ENCODE measurements around the gene FASTKD2. TPM values are rescaled to one million over a fixed set of nuclear protein-coding genes. Genes with fewer than 3 reads are reported as not detected.

Gene FASTKD2
- total and polyA plus RNA-seq, 2 of the 8 experiments (the other 6 are each of a cell fraction or from before 2014, with no cell fraction given): 35.7 to 38.5 TPM

DNA sequence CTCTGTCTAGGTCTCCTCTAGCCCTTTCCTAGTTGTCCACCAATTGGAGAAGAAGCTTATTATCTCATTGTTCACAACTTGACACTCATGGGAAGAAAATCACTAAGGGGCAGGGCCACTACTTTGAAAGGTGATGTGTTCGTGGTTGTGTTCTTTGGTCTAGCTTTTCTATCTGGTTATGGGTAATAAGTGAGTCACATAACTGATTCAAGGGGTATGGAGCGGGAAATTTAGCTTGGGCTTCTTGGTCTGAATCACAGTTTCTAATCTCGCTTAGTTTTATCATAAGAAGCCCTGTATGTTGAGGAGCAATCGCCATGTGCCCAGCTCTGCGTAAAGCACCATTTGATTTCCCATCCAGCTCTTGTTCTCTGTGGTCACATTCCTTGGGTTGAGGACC, 28.5 kb upstream of the FASTKD2 start:
- Histone ChIP-seq H3K56ac (replicated peaks; ENCODE audit: insufficient read length, low read depth, low read length) (no peak overlapping the region), H3K4me3 (ENCODE audit: extremely low read depth in 1 of 4, insufficient read depth in 2 of 4, low read depth in 3 of 4, low read length in 4 of 4) (no peak overlapping the region), H3K79me2 (ENCODE audit: control insufficient read depth in 1 of 2, insufficient read depth in 2 of 2, low read length in 2 of 2) (no peaks in the 10 kb centered on the region), H3K18ac (ENCODE audit: extremely low read depth, low read length) (no peak overlapping the region), H3K23ac (ENCODE audit: insufficient read length) (no peak overlapping the region), H3K14ac (ENCODE audit: insufficient read length) (no peak overlapping the region), H2BK15ac (ENCODE audit: low read length) (no peak overlapping the region), H3K4me1 (replicated peaks in 1 of 4; ENCODE audit: control insufficient read depth in 3 of 4, insufficient read depth in 4 of 4, low read length in 3 of 4) (no peaks in the 10 kb centered on the region), H3K4ac (replicated peaks; ENCODE audit: insufficient read length, low read depth, low read length) (no peak overlapping the region), H2BK12ac (ENCODE audit: low read depth, low read length) (no peak overlapping the region), H3K9me3 (ENCODE audit: insufficient read depth in 2 of 2, low read depth in 1 of 2, low read length in 1 of 2) (no peaks in the 10 kb centered on the region), H2BK120ac (replicated peaks; ENCODE audit: low read depth, low read length) (no peak overlapping the region), H4K91ac (replicated peaks; ENCODE audit: insufficient read length, low read length) (no peak overlapping the region), H3K27me3 (replicated peaks in 1 of 4; ENCODE audit: control insufficient read depth in 3 of 4, extremely low read depth in 1 of 4, insufficient read depth in 3 of 4, low read length in 3 of 4) (no peaks in the 10 kb centered on the region), H4K20me1 (replicated peaks in 1 of 2; ENCODE audit: control insufficient read depth in 1 of 2, insufficient read depth in 2 of 2, low read length in 2 of 2) (no peaks in the 10 kb centered on the region), H3K4me2 (ENCODE audit: insufficient read depth in 1 of 2, low read depth in 2 of 2, low read length in 2 of 2) (no peak overlapping the region), H3K36me3 (ENCODE audit: control insufficient read depth in 2 of 4, insufficient read depth in 4 of 4, low read length in 3 of 4) (no peaks in the 10 kb centered on the region), H4K8ac (ENCODE audit: extremely low read depth, insufficient read depth, low read length) (no peak overlapping the region), H2AK5ac (ENCODE audit: low read depth, low read length) (no peak overlapping the region), H2BK20ac (ENCODE audit: low read length) (no peak overlapping the region), H3K23me2 (ENCODE audit: low read depth, low read length) (no peaks in the 10 kb centered on the region), H2AFZ (ENCODE audit: low read length) (no peak overlapping the region), H3K27ac (ENCODE audit: low read depth, low read length) (no peak overlapping the region), H3K9ac (replicated peaks in 1 of 4; ENCODE audit: extremely low read depth in 1 of 4, low read depth in 3 of 4, low read length in 3 of 4) (no peak overlapping the region), H4K5ac (ENCODE audit: insufficient read length, low read depth, low read length) (no peak overlapping the region), H3K79me1 (ENCODE audit: low read depth, low read length) (no peaks in the 10 kb centered on the region), H2BK5ac (ENCODE audit: low read depth, low read length) (no peak overlapping the region)
- WGBS, 2 experiments (ENCODE audit: extremely low coverage in 1 of 2, insufficient coverage in 1 of 2, insufficient read length in 1 of 2, insufficient replicate concordance in 2 of 2, low coverage in 1 of 2, low lambda C conversion rate in 2 of 2, missing lambda C conversion rate in 1 of 2): 89% methylated on average over 5 of the region's 5 CpGs; no CpG with 5 or more reads in 1 of the 2 experiments
- CTCF ChIA-PET (ENCODE audit: partially characterized antibody): interaction anchor here (0.6 to 1.5 kb wide), 2 partner anchors 44 to 45 kb away, joined by 4 to 8 read pairs; no protein-coding TSS in a partner anchor
- FAIRE-seq (no peak), DNase-seq (ENCODE audit: low read depth in 1 of 2, low spot score in 2 of 2) (no peak)
- POLR2A ChIA-PET (ENCODE audit: partially characterized antibody): interaction anchor here (0.9 kb wide), 1 partner anchor 28 kb away, joined by 4 read pairs; no protein-coding TSS in a partner anchor
- TF ChIP-seq NANOG (IDR thresholded peaks at IDR 0.05; ENCODE audit: insufficient read depth, low read depth, low read length, poor library complexity, severe bottlenecking) (no peak), KDM4A (IDR thresholded peaks at IDR 0.05; ENCODE audit: low read depth, low read length, severe bottlenecking) (no peak), SP1 (IDR thresholded peaks at IDR 0.05; ENCODE audit: low read depth, low read length) (no peak), TAF1 (IDR thresholded peaks at IDR 0.05; ENCODE audit: low read depth, low read length) (no peak), SP2 (IDR thresholded peaks at IDR 0.05; ENCODE audit: low read length) (no peak), EP300 (IDR thresholded peaks at IDR 0.05; ENCODE audit: borderline replicate concordance in 1 of 2, low read depth in 2 of 2, low read length in 2 of 2) (no peak)

Measured in H1 (cell line).